Stimulated activated naive CD8-positive, alpha-beta T cell treated with anti-CD3 and anti-CD28 coated beads, Interleukin-15, amount 100 ng/mL, for 72 hours (primary cell): Measurements from ENCODE around the gene SLC4A1AP.

Experiments used
- ATAC-seq: fragments of 150-1000 bp; cut with Tn5 transposase; 2 replicates; pipeline ENCODE4 v1.10.0; 2021; ENCODE audit warnings: mild to moderate bottlenecking, moderate library complexity
- DNase-seq, 2 donors: peaks; one replicate each; pipeline ENCODE4 v3.0.0; 2021 to 2022
- H3K27ac Mint-ChIP-seq, 2 donors: one replicate each; pipeline ENCODE4 v1.8.0; 2022; ENCODE audit warnings: mild to moderate bottlenecking in 2 of 2, mixed read lengths in 2 of 2, moderate library complexity in 2 of 2
- H3K27me3 Mint-ChIP-seq: one replicate; pipeline ENCODE4 v1.8.0; 2022; ENCODE audit warnings: mixed read lengths
- H3K4me1 Mint-ChIP-seq: one replicate; pipeline ENCODE4 v1.8.0; 2022; ENCODE audit warnings: mild to moderate bottlenecking, mixed read lengths
- H3K4me3 Mint-ChIP-seq, 2 donors: one replicate each; pipeline ENCODE4 v1.8.0; 2022; ENCODE audit warnings: mild to moderate bottlenecking in 2 of 2, mixed read lengths in 2 of 2, moderate library complexity in 1 of 2
- H3K9me3 Mint-ChIP-seq, 2 donors: one replicate each; pipeline ENCODE4 v1.8.0; 2022; ENCODE audit warnings: mixed read lengths in 2 of 2

The SLC4A1AP gene

DNA sequence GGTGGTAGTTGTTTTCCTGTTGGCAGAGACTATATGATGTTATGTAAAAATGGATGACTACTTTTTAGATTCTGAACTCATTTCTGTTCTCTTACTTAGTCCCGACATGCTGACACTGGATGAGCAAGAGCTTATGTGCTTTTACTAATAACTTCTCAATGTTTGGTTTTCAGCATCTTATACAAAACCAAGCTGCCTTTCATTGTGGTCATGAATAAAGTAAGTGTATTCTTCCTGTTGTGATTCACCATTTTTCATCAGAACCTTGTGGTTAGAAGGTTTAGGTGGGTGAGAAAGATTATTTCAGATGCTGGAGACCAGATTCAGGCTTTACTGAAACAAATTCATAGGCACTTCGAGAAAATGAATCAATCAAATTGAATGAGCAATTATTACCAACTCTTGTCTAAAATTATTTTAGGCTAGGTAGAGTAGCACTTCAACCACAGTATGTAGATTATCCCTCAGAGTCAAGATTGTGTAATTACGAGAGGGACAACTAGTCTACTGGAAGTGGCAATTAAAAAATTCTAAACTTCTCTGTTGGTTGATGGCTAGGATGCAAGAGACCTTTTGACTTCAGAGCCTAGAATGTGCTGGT, 25.6 kb upstream of the SLC4A1AP start:
- Mint-ChIP-seq H3K27ac (peak overlapping the region; percentile 72 to 92), H3K27me3 (no peaks in the 10 kb centered on the region), H3K4me3 (peak overlapping the region; percentile 36 to 57), H3K4me1 (peaks cover 25% of the 10 kb centered on the region), H3K9me3 (no peaks in the 10 kb centered on the region)
- DNase-seq (peak; percentile 21 to 44), ATAC-seq (peak; percentile 94)

DNA sequence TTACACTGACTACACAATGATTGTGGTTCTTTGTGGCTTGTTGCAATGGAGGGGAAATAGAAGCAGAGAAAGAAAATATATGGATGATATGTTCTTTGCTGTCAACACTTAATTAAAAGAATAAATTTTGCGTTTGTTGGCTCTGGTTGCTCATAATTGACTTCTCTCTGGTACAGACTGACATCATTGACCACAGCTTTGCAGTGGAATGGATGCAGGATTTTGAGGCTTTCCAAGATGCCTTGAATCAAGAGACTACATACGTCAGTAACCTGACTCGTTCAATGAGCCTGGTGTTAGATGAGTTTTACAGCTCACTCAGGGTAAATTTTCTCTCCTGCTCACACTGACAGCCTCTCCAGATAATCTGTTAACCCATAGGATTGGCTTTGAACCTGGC, 25.0 kb upstream of the SLC4A1AP start:
- Mint-ChIP-seq H3K4me3 (peak overlapping the region; percentile 16 to 57), H3K9me3 (no peaks in the 10 kb centered on the region), H3K4me1 (peaks cover 25% of the 10 kb centered on the region), H3K27me3 (no peaks in the 10 kb centered on the region), H3K27ac (peak overlapping the region in 1 of 2 donors; percentile 92)
- DNase-seq: peak in 1 of 2 donors; percentile 26
- peak; percentile 19 for ATAC-seq

DNA sequence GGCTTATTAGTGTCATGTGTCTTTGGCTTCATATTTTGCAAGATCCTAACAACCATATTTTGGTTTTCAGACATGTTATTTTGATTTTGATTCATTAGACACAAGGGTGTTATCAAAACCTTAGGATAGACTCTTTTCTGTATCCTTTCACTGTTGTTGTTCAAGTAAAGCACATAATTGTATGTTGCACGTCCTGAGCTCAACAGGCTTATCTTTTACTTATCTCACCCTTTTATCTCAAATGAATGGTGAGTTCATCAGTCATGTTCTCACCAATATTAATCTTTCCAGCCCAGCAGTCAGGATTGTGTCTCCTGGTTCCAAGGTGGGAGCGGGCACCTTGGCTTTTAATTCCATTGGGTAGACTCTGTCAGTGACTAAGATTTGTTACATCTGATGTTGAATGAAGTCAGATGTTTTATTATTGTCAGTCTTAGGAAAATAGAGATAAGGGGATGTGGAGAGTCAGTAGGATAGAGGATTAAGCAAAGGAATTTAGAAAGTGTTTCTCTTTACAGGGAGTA, 22.9 kb upstream of the SLC4A1AP start:
- ATAC-seq (no peak), DNase-seq (no peak)
- no peaks in the 10 kb centered on the region for H3K9me3 Mint-ChIP-seq
- no peak overlapping the region for H3K27ac Mint-ChIP-seq
- H3K4me3 Mint-ChIP-seq: no peak overlapping the region
- no peaks in the 10 kb centered on the region for H3K27me3 Mint-ChIP-seq
- peaks cover 22% of the 10 kb centered on the region for H3K4me1 Mint-ChIP-seq

DNA sequence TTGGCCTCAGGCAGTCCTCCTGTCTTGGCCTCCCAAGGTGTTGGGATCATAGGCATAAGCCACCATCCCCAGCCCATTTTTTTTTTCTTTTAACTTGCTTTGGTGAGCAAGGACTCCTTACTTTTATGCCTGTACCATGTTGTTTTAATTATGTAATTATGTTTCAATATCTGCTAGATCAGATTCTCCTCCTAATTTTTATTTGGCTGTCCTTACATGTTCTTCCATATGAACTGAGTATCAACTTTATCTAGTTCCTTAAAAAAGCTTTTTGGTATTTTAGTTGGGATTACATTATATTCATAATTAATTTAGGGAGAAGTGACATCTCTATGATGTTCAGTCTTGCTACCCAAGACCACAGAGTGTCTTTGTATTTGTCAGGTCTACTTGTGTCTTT, 18.5 kb upstream of the SLC4A1AP start:
- H3K4me1 Mint-ChIP-seq: no peaks in the 10 kb centered on the region
- no peaks in the 10 kb centered on the region for H3K27me3 Mint-ChIP-seq
- ATAC-seq: no peak
- H3K27ac Mint-ChIP-seq: peak overlapping the region in 1 of 2 donors; percentile 48
- DNase-seq: no peak
- H3K9me3 Mint-ChIP-seq: no peaks in the 10 kb centered on the region
- H3K4me3 Mint-ChIP-seq: no peak overlapping the region

DNA sequence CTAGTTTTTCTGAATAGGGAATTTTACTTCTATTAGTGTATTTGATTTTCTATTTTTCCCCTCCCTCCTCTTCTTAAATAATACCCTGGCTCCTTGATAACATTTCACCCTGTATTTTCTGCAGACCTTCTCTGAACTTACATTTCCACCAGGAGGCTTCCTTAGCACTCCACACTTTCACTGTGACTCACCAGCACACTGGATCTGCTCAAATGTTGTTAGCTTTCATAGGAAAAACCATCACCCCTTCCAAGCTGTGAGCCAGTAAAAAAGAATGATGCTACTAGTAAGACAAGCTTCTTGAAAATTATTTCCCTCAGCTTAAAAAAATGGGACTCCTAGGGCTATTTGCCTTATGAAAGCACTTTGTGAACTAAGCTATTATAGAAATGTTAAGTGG, 16.4 kb upstream of the SLC4A1AP start:
- no peak overlapping the region for H3K27ac Mint-ChIP-seq
- no peaks in the 10 kb centered on the region for H3K27me3 Mint-ChIP-seq
- no peaks in the 10 kb centered on the region for H3K9me3 Mint-ChIP-seq
- ATAC-seq (no peak), DNase-seq (no peak)
- no peak overlapping the region for H3K4me3 Mint-ChIP-seq
- H3K4me1 Mint-ChIP-seq: peaks cover under 1% of the 10 kb centered on the region

DNA sequence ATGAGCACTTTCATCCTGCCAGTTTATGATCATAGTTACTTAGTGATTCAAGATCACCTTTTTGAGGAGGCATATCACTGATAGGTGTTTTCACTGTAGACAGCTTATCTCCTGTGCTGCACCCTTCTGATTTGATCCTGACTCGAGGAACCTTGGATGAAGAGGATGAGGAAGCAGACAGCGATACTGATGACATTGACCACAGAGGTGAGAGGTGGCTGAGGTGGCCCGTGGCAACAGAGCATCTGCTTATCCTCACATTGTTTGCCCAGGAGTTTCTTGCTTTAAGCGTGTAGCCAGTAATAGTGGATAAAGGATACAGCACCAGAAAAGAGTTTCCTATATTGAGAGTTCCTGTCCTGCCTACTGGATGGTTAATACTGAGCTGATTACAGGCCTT, 16.0 kb upstream of the SLC4A1AP start:
- ATAC-seq (no peak), DNase-seq (no peak)
- Mint-ChIP-seq H3K4me3 (no peak overlapping the region), H3K27ac (peak overlapping the region in 1 of 2 donors; percentile 94), H3K4me1 (peaks cover 5% of the 10 kb centered on the region), H3K9me3 (no peaks in the 10 kb centered on the region), H3K27me3 (no peaks in the 10 kb centered on the region)

DNA sequence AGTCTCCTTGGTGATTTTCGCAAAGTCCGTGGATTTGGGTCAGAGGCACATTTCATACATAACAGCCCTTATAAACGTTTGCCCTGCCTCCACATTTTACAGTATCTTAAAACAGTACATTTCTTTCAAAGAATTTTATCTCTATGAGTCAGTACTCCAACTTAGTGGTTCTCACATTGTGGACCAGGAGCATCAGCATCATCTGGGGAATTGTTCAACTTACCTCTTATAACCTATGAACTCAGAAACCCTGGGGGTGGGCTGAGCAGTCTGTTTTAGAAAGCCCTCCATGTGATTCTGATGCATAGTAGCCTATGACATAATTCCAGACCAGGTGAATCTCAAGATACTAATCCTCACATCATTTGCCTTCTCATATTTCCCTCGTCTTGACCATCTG, 12.6 kb upstream of the SLC4A1AP start:
- Mint-ChIP-seq H3K9me3 (no peaks in the 10 kb centered on the region), H3K4me3 (no peak overlapping the region), H3K4me1 (peaks cover 18% of the 10 kb centered on the region), H3K27me3 (no peaks in the 10 kb centered on the region), H3K27ac (no peak overlapping the region)
- no peak for DNase-seq
- no peak for ATAC-seq

DNA sequence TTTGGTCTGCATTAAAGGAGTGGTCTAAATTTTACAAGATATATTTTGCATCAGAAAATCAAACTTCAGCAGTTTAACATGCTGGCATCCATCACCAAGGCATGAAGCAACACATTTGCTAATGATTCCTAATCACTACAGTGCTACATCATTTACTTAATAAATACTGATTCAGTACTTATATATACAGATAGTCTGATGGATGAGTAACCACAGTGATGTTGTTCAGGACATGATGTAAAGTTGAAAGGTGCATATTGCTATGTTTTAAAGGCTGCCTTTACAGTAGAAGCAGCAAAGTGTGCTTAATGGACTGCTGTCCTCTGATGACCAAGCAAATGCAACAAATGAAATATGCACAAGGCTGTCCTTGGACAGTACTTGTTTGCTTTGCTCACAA, 11.3 kb upstream of the SLC4A1AP start:
- ATAC-seq (no peak), DNase-seq (no peak)
- Mint-ChIP-seq H3K27me3 (no peaks in the 10 kb centered on the region), H3K4me3 (no peak overlapping the region), H3K27ac (no peak overlapping the region), H3K9me3 (no peaks in the 10 kb centered on the region), H3K4me1 (peaks cover 18% of the 10 kb centered on the region)

DNA sequence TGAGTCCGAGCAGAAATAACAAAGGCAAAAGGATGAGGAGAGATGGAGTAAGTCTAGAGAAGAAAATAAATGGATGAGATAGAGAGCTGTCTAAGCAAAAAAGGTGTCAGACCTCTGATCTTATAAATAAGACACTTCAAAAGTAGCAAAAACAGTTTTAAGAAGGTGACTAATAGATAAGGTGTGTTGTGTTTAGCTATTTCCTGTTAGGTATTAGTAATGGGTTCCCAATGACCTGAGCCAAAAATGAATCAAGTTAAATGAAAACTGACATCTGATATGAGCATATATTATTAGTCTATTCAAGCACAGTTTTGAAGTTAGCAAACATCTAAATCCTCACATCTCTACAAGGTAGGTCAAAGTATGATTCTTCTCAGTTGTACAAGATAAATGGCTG, 10.9 kb upstream of the SLC4A1AP start:
- DNase-seq (no peak), ATAC-seq (peak; percentile 50)
- Mint-ChIP-seq H3K27me3 (no peaks in the 10 kb centered on the region), H3K4me3 (no peak overlapping the region), H3K27ac (no peak overlapping the region), H3K4me1 (peaks cover 18% of the 10 kb centered on the region), H3K9me3 (no peaks in the 10 kb centered on the region)

DNA sequence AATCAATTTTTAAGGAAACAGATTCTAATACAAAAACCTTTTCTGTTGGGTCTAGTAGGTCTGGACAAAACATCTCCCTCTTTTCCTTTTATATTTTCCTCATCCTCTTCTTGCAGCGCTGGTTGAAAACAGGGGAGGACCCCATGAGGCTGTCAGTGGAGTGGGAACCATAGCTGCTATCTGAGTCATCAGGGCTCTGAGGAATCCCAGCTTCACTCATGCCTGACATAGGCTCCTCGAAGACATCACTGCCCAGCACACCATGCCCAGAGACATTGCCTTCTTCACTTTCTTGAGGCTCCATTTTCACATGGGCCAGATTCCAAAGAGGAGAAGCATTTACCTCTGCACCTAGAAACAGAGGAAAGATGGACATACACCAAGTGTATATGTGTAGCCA, 10.3 kb upstream of the SLC4A1AP start:
- no peaks in the 10 kb centered on the region for H3K27me3 Mint-ChIP-seq
- H3K27ac Mint-ChIP-seq: peak overlapping the region in 1 of 2 donors; percentile 92
- no peaks in the 10 kb centered on the region for H3K9me3 Mint-ChIP-seq
- H3K4me3 Mint-ChIP-seq: no peak overlapping the region
- H3K4me1 Mint-ChIP-seq: peaks cover 18% of the 10 kb centered on the region
- DNase-seq (no peak), ATAC-seq (no peak)

DNA sequence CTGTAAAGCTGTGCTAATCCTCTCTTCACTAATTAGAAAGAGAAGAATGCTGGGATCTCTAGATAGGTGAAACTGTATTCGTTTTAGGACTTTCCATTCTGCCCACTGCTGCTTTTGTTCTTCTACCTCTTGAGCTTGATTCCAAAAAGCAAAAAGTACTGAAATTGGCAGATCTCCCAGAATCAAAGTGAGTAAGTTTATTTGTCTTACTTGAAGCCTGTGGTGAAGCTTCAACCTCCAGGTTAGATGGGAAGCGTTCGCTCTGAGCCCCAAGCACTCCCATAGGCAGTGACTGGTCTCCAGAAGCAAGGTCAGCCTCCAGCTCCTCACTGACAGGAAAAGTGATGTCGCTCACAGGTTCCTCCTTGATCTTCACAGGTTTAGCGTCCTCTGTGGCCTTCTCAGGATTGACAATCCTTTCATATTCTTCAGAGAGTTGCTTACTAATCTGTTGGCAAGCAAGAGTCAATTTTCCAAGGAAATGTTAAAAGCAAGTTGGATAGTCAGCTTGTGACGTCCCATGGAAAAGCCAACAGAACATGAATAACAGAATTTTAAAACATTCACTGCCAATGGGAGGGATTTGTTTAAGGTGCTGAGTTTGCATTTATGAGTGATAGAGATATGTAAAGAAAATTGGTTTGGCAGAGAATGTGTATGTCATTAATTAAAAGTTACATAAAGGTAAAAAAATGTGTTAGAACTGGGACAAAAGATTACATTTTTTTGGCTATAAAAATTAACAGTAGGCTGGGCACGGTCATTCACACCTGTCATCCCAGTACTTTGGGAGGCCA, 8.3 kb upstream of the SLC4A1AP start:
- DNase-seq (no peak), ATAC-seq (no peak)
- Mint-ChIP-seq H3K27me3 (no peaks in the 10 kb centered on the region), H3K4me1 (peaks cover 18% of the 10 kb centered on the region), H3K27ac (no peak overlapping the region), H3K9me3 (no peaks in the 10 kb centered on the region), H3K4me3 (no peak overlapping the region)

DNA sequence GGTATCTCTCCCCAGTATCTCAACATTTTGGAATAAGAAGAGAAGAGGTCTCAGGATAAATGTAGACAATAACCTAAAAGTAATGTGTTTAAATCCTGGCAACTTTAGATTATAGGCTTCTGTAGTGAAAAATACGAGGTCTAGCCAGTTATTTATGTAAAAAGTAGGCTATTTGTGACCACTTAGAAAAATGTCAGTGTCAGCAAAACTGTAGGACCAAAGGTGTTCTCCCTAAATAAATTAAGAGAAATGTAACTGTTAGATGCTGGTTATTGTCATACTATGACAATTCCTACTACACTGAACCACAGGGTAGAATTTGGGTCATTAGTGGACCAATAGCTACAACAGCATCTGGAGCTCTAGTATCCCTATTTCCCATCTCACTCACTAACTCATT, 2.3 kb upstream of the SLC4A1AP start:
- H3K4me1 Mint-ChIP-seq: peaks cover 39% of the 10 kb centered on the region
- H3K4me3 Mint-ChIP-seq: no peak overlapping the region
- H3K27ac Mint-ChIP-seq: no peak overlapping the region

DNA sequence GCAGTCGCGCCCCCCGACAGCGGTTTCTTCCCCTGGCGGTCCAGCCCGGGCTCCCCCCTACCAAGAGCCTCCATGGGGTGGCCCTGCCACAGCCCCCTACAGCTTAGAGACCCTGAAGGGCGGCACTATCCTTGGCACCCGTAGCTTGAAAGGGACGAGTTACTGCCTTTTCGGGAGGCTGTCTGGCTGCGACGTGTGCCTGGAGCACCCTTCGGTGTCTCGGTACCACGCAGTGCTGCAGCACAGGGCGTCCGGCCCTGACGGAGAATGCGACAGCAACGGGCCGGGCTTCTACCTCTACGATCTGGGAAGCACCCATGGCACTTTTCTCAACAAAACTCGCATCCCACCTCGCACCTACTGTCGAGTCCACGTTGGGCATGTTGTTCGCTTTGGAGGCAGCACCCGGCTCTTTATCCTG, 475 bp downstream of the SLC4A1AP start:
- Mint-ChIP-seq H3K4me3 (peak overlapping the region; percentile 99), H3K27ac (peak overlapping the region; percentile 99 to 100), H3K4me1 (peaks cover 46% of the 10 kb centered on the region), H3K27me3 (no peaks in the 10 kb centered on the region), H3K9me3 (no peaks in the 10 kb centered on the region)
- ATAC-seq (no peak), DNase-seq (no peak)

More for the DNA sequence above, 2.3 kb upstream of the SLC4A1AP start:
- ATAC-seq (no peak), DNase-seq (no peak)
- no peaks in the 10 kb centered on the region for H3K27me3 Mint-ChIP-seq
- no peaks in the 10 kb centered on the region for H3K9me3 Mint-ChIP-seq

DNA sequence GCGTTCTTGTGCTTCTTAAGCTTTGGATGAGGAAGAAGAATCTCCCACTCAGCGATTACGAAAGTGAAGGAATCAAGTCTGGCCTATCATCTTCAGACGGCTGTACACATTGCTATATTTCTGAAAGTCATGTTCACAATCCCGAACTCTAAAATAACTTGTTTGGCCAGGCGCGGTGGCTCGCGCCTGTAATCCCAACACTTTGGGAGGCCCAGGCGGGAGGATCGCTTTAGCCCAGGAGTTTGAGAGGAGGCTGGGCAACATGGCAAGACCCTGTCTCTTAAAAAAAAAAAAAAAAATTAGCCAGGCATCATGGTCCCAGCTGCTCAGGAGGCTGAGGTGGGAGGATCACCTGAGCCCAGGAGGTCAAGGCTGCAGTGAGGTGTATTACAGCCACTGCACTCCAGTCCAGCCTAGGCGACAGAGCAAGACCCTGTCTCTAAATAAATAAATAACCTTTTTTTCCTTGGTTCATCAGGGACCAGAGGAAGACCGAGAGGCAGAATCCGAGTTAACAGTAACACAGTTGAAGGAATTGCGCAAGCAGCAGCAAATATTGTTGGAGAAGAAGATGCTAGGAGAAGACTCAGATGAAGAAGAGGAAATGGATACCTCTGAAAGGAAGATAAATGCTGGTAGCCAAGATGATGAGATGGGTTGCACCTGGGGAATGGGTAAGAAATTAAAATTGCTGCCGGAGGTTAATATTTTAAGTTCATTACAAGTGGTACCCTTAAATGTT, 1.1 kb downstream of the SLC4A1AP start:
- H3K9me3 Mint-ChIP-seq: no peaks in the 10 kb centered on the region
- peak overlapping the region; percentile 99 for H3K4me3 Mint-ChIP-seq
- DNase-seq (no peak), ATAC-seq (no peak)
- no peaks in the 10 kb centered on the region for H3K27me3 Mint-ChIP-seq
- H3K27ac Mint-ChIP-seq: peak overlapping the region; percentile 7 to 99
- peaks cover 46% of the 10 kb centered on the region for H3K4me1 Mint-ChIP-seq

DNA sequence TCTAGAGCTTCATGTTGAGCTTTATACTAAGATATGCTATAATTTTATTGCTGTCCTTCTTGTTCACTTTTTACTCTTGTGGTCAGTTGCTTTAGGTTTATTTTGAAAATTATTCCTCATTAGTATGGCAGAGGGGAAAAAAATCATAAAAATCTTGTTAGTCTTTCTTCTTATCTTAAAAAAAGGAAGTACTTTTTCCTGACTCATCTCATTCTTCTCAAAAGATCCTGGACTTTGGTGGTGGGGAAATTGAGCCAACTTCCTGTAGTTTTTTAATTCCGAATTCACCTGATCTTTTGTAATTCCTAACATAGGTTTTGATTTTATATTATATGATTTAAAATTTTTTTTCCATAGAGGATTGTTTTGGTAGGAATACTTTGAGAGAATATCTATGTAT, 3.8 kb downstream of the SLC4A1AP start:
- H3K4me1 Mint-ChIP-seq: peaks cover 45% of the 10 kb centered on the region
- no peak overlapping the region for H3K4me3 Mint-ChIP-seq
- no peaks in the 10 kb centered on the region for H3K9me3 Mint-ChIP-seq
- DNase-seq (no peak), ATAC-seq (no peak)
- H3K27me3 Mint-ChIP-seq: no peaks in the 10 kb centered on the region
- H3K27ac Mint-ChIP-seq: no peak overlapping the region

DNA sequence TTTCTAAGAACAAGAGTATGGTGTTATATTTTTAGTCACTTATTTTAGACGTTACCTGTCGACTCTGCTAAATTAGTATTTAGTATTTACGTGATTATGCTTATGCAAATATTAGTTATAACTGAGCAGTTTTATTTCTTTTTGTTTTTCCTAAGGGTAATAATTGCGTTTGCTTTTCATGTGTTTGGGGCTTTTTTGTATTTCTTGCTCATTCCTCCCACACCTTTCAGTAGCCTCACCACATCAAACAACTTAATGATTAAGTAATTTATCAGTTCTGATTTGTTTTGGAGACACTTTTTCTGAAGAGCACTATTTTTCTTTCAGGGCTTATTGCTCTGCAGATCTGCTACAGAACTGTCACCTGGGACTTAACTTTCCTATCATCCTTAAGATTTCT, 7.5 kb downstream of the SLC4A1AP start:
- Mint-ChIP-seq H3K27ac (peak overlapping the region in 1 of 2 donors; percentile 31), H3K27me3 (no peaks in the 10 kb centered on the region), H3K4me1 (peaks cover 23% of the 10 kb centered on the region), H3K9me3 (no peaks in the 10 kb centered on the region), H3K4me3 (no peak overlapping the region)
- DNase-seq (no peak), ATAC-seq (no peak)
